Activated CD4-positive, CD25-positive, alpha-beta regulatory T cell (primary cell): ENCODE measurements around the gene EFCAB6.

Experiments
- DNase-seq, 4 experiments: peaks; one replicate each; lab custom pipeline; 2025; lab: John Stamatoyannopoulos, UW

Gene EFCAB6

DNA sequence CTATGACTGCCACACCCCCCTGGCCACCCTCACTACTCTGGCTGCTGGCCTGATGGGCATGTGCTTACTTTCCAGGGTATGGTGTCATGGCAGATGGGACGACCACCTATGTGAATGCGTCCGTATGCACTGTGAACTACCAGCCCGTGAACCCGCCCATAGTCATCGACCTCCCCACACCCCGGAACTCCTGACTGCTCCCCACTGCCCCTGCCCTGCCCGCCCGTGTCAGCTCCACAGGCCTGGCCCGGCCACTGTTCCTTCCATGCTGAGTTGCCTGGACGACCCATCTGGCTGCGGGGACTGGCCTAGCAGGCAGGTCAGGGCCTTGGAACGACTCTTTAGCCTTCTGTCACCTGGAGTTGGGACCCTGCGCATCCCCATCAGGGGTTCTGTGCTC, 306.7 kb downstream of the EFCAB6 start:
- DNase-seq = no peak

DNA sequence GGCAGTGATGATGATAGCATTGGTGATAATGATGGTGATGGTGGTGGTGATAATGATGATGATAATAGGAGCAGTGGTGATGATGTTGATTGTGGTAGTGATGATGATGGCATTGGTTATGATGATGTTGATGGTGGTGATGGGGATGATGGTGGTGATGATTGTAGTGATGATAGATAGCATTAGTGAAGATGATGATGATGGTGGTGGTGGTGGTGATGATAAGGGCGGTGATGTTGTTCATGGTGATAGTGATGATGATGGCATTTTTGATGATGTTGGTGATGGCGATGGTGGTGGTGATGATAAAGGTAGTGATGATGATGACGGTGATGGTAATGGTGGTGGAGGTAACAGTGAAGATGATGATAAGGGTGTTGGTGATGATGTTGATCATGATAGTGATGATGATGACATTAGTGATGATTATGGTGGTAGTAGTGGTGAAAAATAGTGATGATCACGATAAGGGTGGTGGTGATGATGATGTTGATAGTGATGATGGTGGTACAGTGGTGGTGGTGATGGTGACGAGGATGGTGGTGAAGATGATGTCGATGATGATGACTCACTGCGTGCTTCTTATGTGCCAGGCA, 307.3 kb downstream of the EFCAB6 start:
- DNase-seq = no peak

DNA sequence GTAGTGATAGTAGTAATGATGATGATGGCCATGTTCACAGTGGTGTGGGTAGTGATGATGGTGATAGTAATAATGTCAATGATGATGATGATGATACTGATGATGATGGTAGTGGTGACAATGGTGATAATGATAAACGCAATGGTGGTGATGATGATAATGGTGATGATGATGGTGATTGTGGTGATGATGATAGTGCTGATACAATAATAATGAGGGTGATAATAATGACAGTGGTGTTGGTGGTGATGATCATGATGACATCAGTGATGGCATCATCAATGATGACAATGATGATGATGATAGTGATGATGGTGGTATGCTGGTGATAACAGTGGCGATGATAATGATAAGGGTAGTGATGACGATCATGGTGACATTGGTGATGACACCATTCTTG, 308.0 kb downstream of the EFCAB6 start:
- no peak for DNase-seq

DNA sequence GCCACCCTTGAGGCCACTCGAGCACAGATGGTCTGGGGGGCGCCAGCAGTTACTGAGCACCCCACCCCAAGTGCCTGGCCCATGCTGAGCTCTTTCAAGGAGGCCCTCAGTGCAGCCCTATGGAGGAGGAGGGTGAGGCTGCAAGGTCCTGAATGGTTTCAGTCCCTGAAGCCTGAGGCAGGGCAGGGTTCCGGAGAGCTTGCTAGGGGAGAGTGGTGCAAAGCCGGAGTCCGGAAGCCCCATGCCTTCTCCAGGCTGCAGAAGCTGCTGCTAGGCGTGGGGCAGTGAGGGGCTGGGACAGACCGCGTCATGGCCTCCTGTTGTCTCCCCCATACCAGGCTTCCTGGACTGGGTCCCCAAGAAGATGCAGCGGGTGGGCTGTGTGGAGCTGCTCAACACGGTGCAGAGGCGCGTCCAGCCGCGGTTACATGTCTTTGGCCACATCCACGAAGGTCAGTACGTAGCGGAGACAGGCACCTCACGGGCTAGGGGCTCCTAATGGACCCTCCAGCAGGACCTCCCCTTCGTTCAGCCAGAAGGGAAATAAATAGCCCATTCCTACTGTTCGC, 309.7 kb downstream of the EFCAB6 start:
- DNase-seq = no peak

DNA sequence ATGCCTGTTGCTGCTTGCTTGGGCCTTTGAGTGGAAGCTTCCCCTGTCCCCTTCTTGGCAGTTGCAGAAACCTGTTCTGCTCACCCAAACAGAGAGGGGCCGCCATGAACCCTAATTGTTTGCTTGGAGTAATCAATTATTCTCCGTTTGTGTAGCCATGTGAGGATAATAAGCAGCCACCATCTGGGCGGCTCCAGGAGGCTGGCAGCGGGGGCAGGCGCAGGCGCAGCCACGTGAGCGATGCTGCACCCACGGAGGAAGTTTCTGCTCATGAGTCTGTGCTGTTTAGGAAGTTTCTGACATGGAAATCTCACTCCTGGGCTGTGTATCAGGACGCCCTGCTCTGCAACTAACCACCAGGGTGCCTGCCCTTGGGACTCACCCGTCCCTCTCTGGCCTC, 310.2 kb downstream of the EFCAB6 start:
- no peak for DNase-seq

DNA sequence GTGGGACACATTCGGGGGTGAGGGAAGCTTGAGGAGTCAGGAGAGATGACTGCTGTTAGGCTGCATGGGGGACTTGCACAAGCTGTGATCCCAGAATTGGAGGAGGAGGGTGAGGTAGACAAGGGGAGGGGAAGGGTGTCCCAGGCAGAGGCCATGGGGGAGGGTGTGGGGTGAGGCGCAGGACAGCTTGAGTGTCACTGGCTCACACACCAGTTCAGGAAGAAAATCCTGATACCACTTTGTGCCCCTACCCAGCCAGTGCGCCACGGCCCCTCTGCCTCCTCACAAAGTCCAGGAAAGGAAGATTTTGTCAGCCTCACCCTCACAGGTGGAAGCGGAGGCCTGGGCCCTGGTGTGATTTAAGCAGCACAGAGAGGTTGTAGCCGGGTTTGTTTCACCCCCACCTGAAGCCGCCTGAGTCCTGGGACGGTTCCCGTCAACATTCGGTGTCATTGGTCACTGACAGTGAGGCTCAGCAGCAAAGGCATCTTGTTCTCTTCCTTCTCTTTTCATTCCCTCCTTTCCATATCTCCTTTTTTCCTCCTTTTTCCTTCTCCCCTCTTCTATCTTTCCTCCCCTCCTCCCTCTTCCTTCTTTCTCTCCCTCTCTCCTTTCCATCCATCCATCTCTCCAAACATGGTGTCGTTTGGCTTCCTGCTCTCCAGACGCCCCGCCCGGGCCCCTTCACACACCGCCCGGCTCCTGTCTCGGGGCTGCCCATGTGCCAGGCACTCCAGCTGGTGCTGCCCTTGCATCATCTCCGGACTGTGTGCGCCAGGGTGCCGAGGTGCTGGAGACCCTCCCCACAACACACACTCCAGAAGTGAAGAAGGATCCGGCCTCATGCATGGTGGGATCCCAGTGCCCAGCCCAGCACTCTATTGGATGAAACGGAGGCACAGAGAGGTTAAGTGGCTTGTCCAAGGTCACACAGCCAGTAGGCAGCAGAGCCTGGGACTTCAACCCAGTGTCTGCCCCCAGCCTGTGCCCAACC, 311.0 kb downstream of the EFCAB6 start:
- no peak for DNase-seq

GRCh38 chr22:43498856-43499253, 313.2 kb downstream of the EFCAB6 start:
- DNase-seq = no peak

- DNase-seq = no peak
Observed at GRCh38 chr22:43497956-43498855, 313.9 kb downstream of the EFCAB6 start.

GRCh38 chr22:43493297-43493696, 318.8 kb downstream of the EFCAB6 start:
- no peak for DNase-seq

DNA sequence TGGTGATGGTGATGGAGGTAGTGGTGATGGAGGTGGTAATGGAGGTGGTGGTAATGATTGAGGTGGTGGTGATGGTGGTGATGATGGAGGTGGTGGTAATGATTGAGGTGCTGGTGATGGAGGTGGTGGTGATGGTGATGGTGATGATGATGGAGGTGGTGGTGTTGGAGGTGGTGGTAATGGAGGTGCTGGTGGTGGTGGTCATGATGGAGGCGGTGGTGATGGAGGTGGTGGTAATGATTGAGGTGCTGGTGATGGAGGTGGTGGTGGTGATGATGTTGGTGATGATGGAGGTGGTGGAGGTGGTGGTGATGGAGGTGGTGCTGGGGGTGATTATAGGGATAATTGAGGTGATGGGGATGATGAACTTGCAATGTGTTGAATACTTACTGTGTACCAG, 320.4 kb downstream of the EFCAB6 start:
- DNase-seq = no peak

DNA sequence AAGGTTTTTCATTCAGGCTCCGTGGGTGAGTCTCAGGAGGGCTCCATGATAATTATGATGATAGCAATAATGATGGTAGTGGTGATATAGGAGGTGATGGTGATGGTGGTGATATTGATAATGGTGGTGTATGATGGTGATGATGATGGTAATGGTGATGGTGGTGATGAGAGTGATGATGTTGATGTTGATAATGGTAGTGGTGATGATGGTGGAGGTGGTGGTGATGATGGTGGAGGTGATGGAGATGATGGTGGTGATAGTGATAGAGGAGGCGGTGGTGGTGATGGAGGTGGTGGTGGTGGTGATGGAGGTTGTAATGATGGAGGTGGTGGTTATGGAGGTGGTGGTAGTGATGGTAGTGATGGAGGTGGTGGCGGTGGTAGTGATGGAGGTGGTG, 320.9 kb downstream of the EFCAB6 start:
- no peak for DNase-seq

DNA sequence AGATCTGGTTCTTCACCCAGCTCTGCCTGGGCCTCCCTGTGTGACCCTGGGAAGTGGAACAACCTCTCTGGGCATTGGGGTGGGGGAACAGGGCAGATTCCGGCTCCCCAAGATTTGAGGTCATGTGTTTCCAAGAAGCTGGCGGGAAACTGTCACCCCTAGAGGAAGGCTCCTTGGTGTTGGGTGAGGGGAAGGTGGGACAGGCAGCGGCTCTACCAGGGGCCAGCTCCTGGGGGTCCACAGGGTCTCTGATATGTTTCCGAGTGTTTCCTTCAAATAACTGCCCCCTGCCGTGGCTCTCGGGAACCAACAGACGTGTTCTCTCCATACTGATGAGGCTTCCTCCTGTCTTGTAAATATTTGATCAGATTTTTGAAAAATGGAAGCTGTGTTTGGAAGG, 321.8 kb downstream of the EFCAB6 start:
- DNase-seq = no peak

- DNase-seq = no peak
Observed at GRCh38 chr22:43488937-43489336, 323.2 kb downstream of the EFCAB6 start.

- no peak for DNase-seq
Observed at GRCh38 chr22:43488031-43488866, 323.9 kb downstream of the EFCAB6 start.

DNA sequence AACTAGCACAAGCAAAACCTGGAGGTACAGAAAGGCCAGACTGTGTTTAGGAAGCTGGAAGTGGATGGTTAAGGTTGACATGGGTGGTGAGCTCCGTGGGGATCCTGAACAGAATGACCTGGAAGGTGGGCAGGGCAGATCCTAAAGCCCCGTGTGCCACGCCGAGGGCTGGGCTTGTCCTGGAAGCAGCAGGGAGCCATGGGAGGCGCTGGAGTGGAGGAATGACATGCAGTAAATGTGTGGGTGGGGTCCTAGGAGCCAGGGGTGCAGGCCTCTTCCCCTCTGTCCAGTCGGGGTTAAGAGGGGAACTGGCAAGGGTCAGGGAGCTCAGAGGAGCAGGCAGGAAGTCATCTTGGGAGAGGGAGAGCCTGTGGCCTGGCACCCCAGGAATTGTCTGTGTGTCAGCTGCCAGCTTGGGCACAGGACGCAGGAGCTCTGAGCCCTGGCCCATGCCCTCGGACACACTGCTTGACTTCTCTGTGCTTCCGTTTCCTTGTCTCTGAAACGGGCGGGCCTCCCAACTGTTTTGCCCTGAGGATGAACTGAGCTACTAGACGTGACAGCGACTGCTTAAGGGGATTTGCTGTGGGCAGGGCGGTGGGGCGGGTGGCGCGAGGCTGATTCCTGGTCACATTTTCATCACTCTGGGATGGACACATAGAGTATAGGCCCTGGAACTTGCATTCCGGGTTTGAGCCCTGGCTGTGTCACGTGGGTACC, 324.6 kb downstream of the EFCAB6 start:
- DNase-seq = no peak

GRCh38 chr22:43485502-43486089, 326.5 kb downstream of the EFCAB6 start:
- DNase-seq = no peak

GRCh38 chr22:43484227-43484626, 327.9 kb downstream of the EFCAB6 start:
- no peak for DNase-seq

DNA sequence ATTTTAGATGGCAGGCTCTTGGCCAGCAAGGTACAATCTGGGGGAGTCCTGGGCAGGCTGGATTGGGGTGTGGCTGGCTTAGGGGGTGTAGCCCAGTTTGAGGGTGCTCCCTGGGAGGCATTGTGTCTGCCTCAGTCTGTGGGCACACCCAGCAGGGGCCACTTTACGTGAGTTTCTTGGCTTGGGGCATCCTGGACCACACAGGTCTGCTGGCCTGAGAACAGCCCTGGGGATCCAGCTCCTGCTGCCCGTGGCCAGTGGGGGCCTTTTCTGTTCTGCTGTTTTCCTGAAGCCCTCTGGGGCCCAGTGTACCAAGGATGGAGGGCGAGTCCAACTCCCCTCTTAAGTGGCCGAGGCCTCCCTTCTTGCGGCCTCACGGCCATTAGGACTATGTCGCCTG, 328.4 kb downstream of the EFCAB6 start:
- no peak for DNase-seq

DNA sequence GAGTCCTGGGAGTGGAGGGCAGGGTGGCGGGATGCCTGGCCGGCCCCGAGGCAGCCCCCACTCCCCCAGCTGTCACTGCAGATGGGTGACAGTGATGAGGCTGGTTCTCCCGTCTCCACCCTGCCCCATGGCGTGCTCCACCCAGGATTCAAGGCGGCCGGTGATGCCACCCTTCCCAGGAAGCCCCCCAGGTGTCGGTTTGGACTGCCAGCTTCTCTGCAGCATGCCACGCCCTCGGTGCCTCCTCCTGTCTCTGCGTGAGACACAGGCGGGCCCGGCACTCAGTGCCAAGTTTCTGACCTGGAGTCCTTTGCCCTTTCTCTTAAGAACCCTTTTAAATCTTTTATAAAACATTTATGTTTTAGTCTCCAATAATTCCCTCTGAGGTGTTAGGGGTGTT, 328.8 kb downstream of the EFCAB6 start:
- DNase-seq = no peak

- no peak for DNase-seq
Observed at GRCh38 chr22:43482318-43482625, 329.8 kb downstream of the EFCAB6 start.
